Panc1 (cell line): ENCODE measurements around the gene NUP210. TPM values are rescaled to one million over a fixed set of nuclear protein-coding genes. Genes with fewer than 3 reads are reported as not detected.

ENCODE experiments used
- ATAC-seq: fragments of 200-7000 bp; cut with Tn5 transposase; 2 replicates; pipeline ENCODE4 v1.9.1; 2020; ENCODE audit warnings: mild to moderate bottlenecking, moderate library complexity
- BruUV-seq: library from RNA; stranded (reverse); fragments of 400-500 nt; replicated peaks from 2 replicates; lab custom pipeline; 2021; lab: Mats Ljungman, UMichigan
- CTCF ChIA-PET: fragments of 300-600 bp; sonication (Branson Sonifier 250); formaldehyde crosslinking; loops from one replicate; lab custom pipeline; 2022; ENCODE audit warnings: antibody characterized with exemption; lab: Charles Lee
- POLR2A ChIA-PET: fragments of 300-600 bp; sonication (Branson Sonifier 250); formaldehyde crosslinking; loops from one replicate; lab custom pipeline; 2022; ENCODE audit warnings: antibody characterized with exemption; lab: Charles Lee
- DNase-seq: peaks from one replicate; pipeline ENCODE4 v3.0.0-alpha.2; 2010; ENCODE audit warnings: low read depth, low spot score
- H3K27ac ChIP-seq: 2 replicates; pipeline ENCODE4 v1.5.1; 2011; ENCODE audit warnings: mild to moderate bottlenecking, low read length, inconsistent platforms
- H3K27me3 ChIP-seq: fragments of 200-500 bp; sonication (Bioruptor generic); 2 replicates; pipeline ENCODE4 v1.6.0; 2014; ENCODE audit warnings: low read length, inconsistent platforms; ENCODE audit not compliant: control insufficient read depth, insufficient read depth
- H3K36me3 ChIP-seq: fragments of 200-500 bp; sonication (Bioruptor generic); 2 replicates; pipeline ENCODE4 v1.5.1; 2014; ENCODE audit warnings: inconsistent platforms, mild to moderate bottlenecking, low read length, moderate library complexity; ENCODE audit not compliant: control insufficient read depth, insufficient read depth
- H3K4me1 ChIP-seq: 2 replicates; pipeline ENCODE4 v1.5.1; 2011; ENCODE audit warnings: inconsistent platforms, mild to moderate bottlenecking, low read length, moderate library complexity; ENCODE audit not compliant: control insufficient read depth, insufficient read depth
- H3K4me3 ChIP-seq, 2 experiments: 2 replicates each; pipeline ENCODE4 v1.5.1; 2011 to 2012; ENCODE audit warnings: low read depth in 2 of 2, low read length in 2 of 2, mild to moderate bottlenecking in 2 of 2, inconsistent platforms in 1 of 2, moderate library complexity in 1 of 2
- H3K9me3 ChIP-seq: fragments of 200-500 bp; sonication (Bioruptor generic); 2 replicates; pipeline ENCODE4 v1.5.1; 2014; ENCODE audit warnings: low read depth, mild to moderate bottlenecking, inconsistent platforms, low read length, moderate library complexity; ENCODE audit not compliant: control insufficient read depth, insufficient read depth
- POLR2AphosphoS5 ChIP-seq: IDR thresholded peaks from 2 replicates; pipeline ENCODE4 v1.6.1; 2012; ENCODE audit warnings: mild to moderate bottlenecking, low read depth, low read length, moderate library complexity
- SIN3A ChIP-seq: IDR thresholded peaks from 2 replicates; pipeline ENCODE4 v1.6.1; 2012; ENCODE audit warnings: low read depth, mild to moderate bottlenecking, low read length, moderate library complexity, borderline replicate concordance; ENCODE audit not compliant: insufficient read depth
- TCF7L2 ChIP-seq: IDR thresholded peaks from 2 replicates; pipeline ENCODE4 v1.6.1; 2011; ENCODE audit warnings: mild to moderate bottlenecking, low read depth, low read length, inconsistent platforms
- in situ Hi-C: cut with HindIII; loops from 2 replicates; pipeline ENCODE4 v1.10.0; 2016; ENCODE audit warnings: low sequenced_read_pairs, low pct_unique_long_range_greater_than_20kb
- intact Hi-C: fragments of 100-400 bp; cut with micrococcal nuclease; formaldehyde crosslinking; loops from one replicate; pipeline ENCODE4 v1.10.0; 2022; ENCODE audit not compliant: unreplicated experiment
- total RNA-seq: library from RNA; stranded (reverse); gene quantifications from one replicate; pipeline ENCODE4 v1.2.1, GENCODE V29; 2021; ENCODE audit not compliant: unreplicated experiment
- TF ChIP-seq, protein P1 (sequence below): fragments of 450-650 bp; IDR thresholded peaks from 2 replicates; pipeline ENCODE4 v1.5.1; 2017; ENCODE audit warnings: mild to moderate bottlenecking
- TF ChIP-seq, protein P2 (sequence below), 2 experiments: IDR thresholded peaks; 2 replicates each; pipeline ENCODE4 v1.6.1; 2011 to 2012; ENCODE audit warnings: low read depth in 2 of 2, control low read depth in 1 of 2, low read length in 1 of 2, mild to moderate bottlenecking in 1 of 2, moderate library complexity in 1 of 2; ENCODE audit not compliant: insufficient read depth in 1 of 2

The NUP210 gene
- total RNA-seq, 1 experiment from 2014 or later, result 36.8 TPM

DNA sequence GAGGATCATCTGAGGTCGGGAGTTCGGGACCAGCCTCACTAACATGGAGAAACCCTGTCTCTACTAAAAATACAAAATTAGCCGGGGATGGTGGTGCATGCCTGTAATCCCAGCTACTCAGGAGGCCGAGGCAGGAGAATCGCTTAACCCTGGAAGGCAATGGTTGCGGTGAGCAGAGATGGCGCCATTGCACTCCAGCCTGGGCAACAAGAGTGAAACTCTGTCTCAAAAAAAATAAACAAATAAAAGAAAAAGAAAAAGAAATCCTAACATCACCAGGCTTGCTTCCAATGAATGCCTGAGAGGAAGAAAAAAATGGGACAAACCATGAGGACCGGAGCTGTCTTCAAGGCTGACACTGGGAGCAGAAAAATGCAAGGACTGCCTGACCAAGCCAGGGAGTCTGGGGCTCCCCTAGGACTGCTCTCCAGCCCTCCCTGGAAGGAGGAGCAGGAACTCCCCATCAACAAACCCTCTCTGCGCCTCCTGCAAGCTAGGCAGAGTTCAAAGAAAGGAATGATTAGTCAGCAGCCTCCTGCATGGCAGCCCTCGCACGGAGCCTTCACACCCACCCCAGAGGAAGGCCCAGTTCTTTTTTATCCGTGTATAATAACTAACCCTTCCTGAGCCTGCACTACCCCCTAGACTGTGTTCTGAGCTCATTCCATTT lies 55.4 kb downstream of the NUP210 start:
- Histone ChIP-seq H3K9me3 (no peaks in the 10 kb centered on the region), H3K27me3 (no peaks in the 10 kb centered on the region), H3K4me3 (no peak overlapping the region), H3K4me1 (no peaks in the 10 kb centered on the region), H3K27ac (no peak overlapping the region), H3K36me3 (no peaks in the 10 kb centered on the region)
- no TSS peak for BruUV-seq
- in situ Hi-C loops, result no loop called here
- CTCF ChIA-PET, result no interaction called here
- ATAC-seq (no peak), DNase-seq (no peak)
- intact Hi-C loops, result no loop called here
- POLR2A ChIA-PET, result no interaction called here
- TF ChIP-seq SIN3A (no peak), TCF7L2 (no peak), POLR2AphosphoS5 (no peak)
- TF ChIP-seq, protein P1, sequence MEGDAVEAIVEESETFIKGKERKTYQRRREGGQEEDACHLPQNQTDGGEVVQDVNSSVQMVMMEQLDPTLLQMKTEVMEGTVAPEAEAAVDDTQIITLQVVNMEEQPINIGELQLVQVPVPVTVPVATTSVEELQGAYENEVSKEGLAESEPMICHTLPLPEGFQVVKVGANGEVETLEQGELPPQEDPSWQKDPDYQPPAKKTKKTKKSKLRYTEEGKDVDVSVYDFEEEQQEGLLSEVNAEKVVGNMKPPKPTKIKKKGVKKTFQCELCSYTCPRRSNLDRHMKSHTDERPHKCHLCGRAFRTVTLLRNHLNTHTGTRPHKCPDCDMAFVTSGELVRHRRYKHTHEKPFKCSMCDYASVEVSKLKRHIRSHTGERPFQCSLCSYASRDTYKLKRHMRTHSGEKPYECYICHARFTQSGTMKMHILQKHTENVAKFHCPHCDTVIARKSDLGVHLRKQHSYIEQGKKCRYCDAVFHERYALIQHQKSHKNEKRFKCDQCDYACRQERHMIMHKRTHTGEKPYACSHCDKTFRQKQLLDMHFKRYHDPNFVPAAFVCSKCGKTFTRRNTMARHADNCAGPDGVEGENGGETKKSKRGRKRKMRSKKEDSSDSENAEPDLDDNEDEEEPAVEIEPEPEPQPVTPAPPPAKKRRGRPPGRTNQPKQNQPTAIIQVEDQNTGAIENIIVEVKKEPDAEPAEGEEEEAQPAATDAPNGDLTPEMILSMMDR, result no peak
- TF ChIP-seq, protein P2, sequence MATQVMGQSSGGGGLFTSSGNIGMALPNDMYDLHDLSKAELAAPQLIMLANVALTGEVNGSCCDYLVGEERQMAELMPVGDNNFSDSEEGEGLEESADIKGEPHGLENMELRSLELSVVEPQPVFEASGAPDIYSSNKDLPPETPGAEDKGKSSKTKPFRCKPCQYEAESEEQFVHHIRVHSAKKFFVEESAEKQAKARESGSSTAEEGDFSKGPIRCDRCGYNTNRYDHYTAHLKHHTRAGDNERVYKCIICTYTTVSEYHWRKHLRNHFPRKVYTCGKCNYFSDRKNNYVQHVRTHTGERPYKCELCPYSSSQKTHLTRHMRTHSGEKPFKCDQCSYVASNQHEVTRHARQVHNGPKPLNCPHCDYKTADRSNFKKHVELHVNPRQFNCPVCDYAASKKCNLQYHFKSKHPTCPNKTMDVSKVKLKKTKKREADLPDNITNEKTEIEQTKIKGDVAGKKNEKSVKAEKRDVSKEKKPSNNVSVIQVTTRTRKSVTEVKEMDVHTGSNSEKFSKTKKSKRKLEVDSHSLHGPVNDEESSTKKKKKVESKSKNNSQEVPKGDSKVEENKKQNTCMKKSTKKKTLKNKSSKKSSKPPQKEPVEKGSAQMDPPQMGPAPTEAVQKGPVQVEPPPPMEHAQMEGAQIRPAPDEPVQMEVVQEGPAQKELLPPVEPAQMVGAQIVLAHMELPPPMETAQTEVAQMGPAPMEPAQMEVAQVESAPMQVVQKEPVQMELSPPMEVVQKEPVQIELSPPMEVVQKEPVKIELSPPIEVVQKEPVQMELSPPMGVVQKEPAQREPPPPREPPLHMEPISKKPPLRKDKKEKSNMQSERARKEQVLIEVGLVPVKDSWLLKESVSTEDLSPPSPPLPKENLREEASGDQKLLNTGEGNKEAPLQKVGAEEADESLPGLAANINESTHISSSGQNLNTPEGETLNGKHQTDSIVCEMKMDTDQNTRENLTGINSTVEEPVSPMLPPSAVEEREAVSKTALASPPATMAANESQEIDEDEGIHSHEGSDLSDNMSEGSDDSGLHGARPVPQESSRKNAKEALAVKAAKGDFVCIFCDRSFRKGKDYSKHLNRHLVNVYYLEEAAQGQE (IDR thresholded peaks at IDR 0.05; ENCODE audit: insufficient read depth in 1 of 2, low read depth in 2 of 2, low read length in 1 of 2), result no peak

DNA sequence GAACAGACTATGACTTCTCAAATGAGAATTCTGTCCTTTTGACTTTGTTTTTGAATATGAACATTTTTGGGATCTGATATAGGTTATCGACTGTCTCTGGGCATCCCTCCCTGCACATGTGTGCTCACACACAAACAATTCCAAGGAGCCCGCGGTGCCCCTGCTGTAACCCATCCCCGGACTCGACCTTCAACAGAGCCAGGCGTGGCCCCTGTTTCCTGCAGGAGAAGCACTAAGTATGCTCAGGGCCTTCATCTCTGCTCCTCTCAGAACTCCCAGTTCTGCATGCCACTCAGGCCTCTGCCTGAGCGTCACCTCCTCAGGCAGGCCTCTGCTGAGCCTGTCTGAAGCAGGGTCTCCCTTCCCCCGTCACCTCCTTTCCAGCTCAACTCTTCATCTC lies 57.6 kb downstream of the NUP210 start:
- Histone ChIP-seq H3K36me3 (no peaks in the 10 kb centered on the region), H3K27ac (no peak overlapping the region), H3K4me3 (no peak overlapping the region), H3K4me1 (no peaks in the 10 kb centered on the region), H3K27me3 (no peaks in the 10 kb centered on the region), H3K9me3 (no peaks in the 10 kb centered on the region)
- ATAC-seq (no peak), DNase-seq (no peak)
- in situ Hi-C loops (no loop called here), intact Hi-C loops (no loop called here)
- no peak for TF ChIP-seq TCF7L2
- TF ChIP-seq POLR2AphosphoS5, result no peak
- TF ChIP-seq, protein P1, result no peak
- TF ChIP-seq, protein P2 (IDR thresholded peaks at IDR 0.05; ENCODE audit: insufficient read depth in 1 of 2, low read depth in 2 of 2, low read length in 1 of 2), result no peak
- TF ChIP-seq SIN3A, result no peak
- POLR2A ChIA-PET, result no interaction called here
- CTCF ChIA-PET, result interaction anchor here (0.9 kb wide), 1 partner anchor 89 kb away, joined by 4 read pairs; no protein-coding TSS in a partner anchor
- BruUV-seq, result no TSS peak
